GM12892 (cell line): Measurements from ENCODE around the gene NOS3.

Experiments
- POLR2A ChIP-seq: IDR thresholded peaks from 2 replicates; pipeline ENCODE4 v1.6.1; 2011; ENCODE audit warnings: low read depth, low read length, control low read depth
- POLR2AphosphoS5 ChIP-seq: IDR thresholded peaks from 2 replicates; pipeline ENCODE4 v1.6.1; 2011; ENCODE audit warnings: low read depth, low read length, control low read depth

GRCh38 chr7:151013733-151014497, 23.1 kb downstream of the NOS3 start:
- TF ChIP-seq POLR2A, result no peak
- no peak for TF ChIP-seq POLR2AphosphoS5
